Ascending aorta (tissue), 2 donors: Measurements from ENCODE around the gene TSPEAR. TPM values are rescaled to one million over a fixed set of nuclear protein-coding genes. Genes with fewer than 3 reads are reported as not detected.

Source experiments
- DNase-seq, 2 donors: peaks; one replicate each; pipeline ENCODE4 v3.0.0-alpha.2; 2019; ENCODE audit warnings: low spot score in 2 of 2
- H3K27ac ChIP-seq, 2 donors: fragments of 200-600 bp; sonication (generic); one replicate each; pipeline ENCODE4 v1.5.1; 2016 to 2017; ENCODE audit warnings: mild to moderate bottlenecking in 1 of 2
- H3K27me3 ChIP-seq: fragments of 200-600 bp; sonication (generic); one replicate; pipeline ENCODE4 v1.5.1; 2017
- H3K36me3 ChIP-seq, 2 donors: fragments of 200-600 bp; sonication (generic); one replicate each; pipeline ENCODE4 v1.5.1; 2016
- H3K4me1 ChIP-seq, 2 donors: fragments of 200-600 bp; sonication (generic); one replicate each; pipeline ENCODE4 v1.5.1; 2016 to 2017; ENCODE audit warnings: mild to moderate bottlenecking in 1 of 2
- H3K4me3 ChIP-seq, 2 donors: fragments of 200-600 bp; sonication (generic); one replicate each; pipeline ENCODE4 v1.5.1; 2016 to 2017; ENCODE audit warnings: mild to moderate bottlenecking in 1 of 2
- H3K9me3 ChIP-seq, 2 donors: fragments of 200-600 bp; sonication (generic); one replicate each; pipeline ENCODE4 v1.5.1; 2016
- intact Hi-C: fragments of 100-400 bp; cut with DNase I; formaldehyde crosslinking; loops from one replicate; pipeline ENCODE4 v1.15.1; 2023
- total RNA-seq: library from RNA; depleted of rRNA; stranded (reverse); fragments of >200 nt; gene quantifications from one replicate; pipeline ENCODE4 v1.1.0, GENCODE V29; 2016
- TF ChIP-seq, protein P1 (sequence below), 3 experiments: fragments of 200-600 bp in 2 of 3; fragments of 450-650 bp in 1 of 3; sonication (generic) in 2 of 3; IDR thresholded peaks; one replicate each; pipeline ENCODE4 v1.5.1; 2016 to 2019; ENCODE audit warnings: antibody characterized with exemption in 3 of 3, mild to moderate bottlenecking in 1 of 3, moderate library complexity in 1 of 3

The TSPEAR gene
- total RNA-seq, 1 donor from 2014 or later = not detected

DNA sequence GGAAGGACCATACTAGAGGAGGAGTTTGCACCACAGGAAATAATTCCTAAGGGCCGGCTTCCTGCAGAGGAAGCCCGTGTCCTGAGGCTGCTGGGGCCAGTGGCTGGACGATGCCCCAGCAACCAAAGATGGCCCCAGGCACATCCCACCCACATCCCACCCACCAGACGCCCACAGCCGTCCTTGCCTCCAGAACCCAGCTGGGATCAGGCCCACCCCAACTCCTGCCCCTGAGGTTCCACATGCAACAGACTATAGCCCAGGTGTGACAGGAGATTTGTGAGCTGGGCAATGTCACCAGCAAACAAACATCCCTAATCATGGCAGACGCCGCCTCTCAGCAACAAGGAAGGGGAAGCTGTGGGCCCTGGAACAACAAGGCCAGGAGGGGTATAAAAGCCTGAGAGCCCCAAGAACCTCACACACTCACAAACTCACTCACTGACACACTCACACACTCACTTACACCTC is 84.7 kb downstream of the TSPEAR start, which contains the start of gene KRTAP10-9:
Gene KRTAP10-9, plus strand, starts transcription at position 421 of the 471 bp plus-strand sequence. CDS start 79 bp downstream, outside the sequence.
- intact Hi-C loops = no loop called here
- Histone ChIP-seq H3K27me3 (no peaks in the 10 kb centered on the region), H3K36me3 (no peaks in the 10 kb centered on the region), H3K9me3 (peaks cover 0 to 24% of the 10 kb centered on the region in 2 donors), H3K4me3 (no peak within 1 kb of the TSS), H3K4me1 (no peaks in the 10 kb centered on the region), H3K27ac (no peak within 1 kb of the TSS)
- DNase-seq = no peak
- TF ChIP-seq, protein P1, sequence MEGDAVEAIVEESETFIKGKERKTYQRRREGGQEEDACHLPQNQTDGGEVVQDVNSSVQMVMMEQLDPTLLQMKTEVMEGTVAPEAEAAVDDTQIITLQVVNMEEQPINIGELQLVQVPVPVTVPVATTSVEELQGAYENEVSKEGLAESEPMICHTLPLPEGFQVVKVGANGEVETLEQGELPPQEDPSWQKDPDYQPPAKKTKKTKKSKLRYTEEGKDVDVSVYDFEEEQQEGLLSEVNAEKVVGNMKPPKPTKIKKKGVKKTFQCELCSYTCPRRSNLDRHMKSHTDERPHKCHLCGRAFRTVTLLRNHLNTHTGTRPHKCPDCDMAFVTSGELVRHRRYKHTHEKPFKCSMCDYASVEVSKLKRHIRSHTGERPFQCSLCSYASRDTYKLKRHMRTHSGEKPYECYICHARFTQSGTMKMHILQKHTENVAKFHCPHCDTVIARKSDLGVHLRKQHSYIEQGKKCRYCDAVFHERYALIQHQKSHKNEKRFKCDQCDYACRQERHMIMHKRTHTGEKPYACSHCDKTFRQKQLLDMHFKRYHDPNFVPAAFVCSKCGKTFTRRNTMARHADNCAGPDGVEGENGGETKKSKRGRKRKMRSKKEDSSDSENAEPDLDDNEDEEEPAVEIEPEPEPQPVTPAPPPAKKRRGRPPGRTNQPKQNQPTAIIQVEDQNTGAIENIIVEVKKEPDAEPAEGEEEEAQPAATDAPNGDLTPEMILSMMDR (IDR thresholded peaks at IDR 0.05) = no peak

DNA sequence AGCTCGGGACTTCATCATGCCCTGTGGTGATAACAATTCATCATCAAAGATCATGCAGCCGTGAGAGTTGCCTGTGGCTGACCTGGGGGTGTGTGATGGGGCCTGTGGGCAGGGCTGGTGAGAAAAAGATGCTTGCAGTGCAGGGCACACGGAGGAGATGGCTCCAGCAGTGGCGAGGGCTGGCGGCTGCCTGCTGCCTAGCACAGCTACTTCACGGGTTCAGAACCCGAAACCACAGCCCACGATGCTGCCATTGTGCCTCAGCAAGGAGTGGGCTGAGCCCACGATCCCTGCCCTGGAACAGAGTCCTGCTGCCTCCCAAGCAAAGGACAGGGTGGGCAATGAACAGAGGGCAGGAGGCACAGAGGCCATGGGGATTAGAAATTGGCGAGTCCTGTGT is 85.1 kb downstream of the TSPEAR start:
- Histone ChIP-seq H3K27me3 (no peaks in the 10 kb centered on the region), H3K9me3 (peaks cover 0 to 20% of the 10 kb centered on the region in 2 donors), H3K4me1 (no peaks in the 10 kb centered on the region), H3K36me3 (no peaks in the 10 kb centered on the region), H3K27ac (no peak overlapping the region), H3K4me3 (no peak overlapping the region)
- TF ChIP-seq, protein P1 (IDR thresholded peaks at IDR 0.05) = no peak
- intact Hi-C loops = no loop called here
- DNase-seq = no peak

DNA sequence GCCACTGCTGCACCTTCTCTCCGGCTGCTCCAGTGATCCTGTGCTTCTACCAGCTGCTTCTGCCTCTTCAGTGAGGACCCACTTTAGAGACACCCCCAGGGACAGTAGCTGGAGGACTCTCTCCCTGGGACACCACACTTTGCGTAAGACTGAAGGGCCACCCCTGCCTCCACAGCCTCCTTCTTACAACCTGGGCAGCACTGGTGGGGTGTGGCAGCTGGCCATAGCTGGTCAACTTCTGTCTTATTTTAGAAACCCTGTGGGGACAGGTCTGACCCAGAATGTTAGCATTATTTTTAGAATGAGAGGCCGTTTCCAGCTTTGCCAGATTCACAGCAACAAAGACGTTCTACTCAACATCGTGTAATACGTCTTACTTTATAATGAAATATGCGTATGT is 85.6 kb downstream of the TSPEAR start:
- TF ChIP-seq, protein P1 (IDR thresholded peaks at IDR 0.05) = no peak
- no peak for DNase-seq
- no peak overlapping the region for H3K4me3 ChIP-seq
- H3K27me3 ChIP-seq = no peaks in the 10 kb centered on the region
- no peaks in the 10 kb centered on the region for H3K4me1 ChIP-seq
- H3K9me3 ChIP-seq = peaks cover 0 to 15% of the 10 kb centered on the region in 2 donors
- no peaks in the 10 kb centered on the region for H3K36me3 ChIP-seq
- intact Hi-C loops = no loop called here
- no peak overlapping the region for H3K27ac ChIP-seq

DNA sequence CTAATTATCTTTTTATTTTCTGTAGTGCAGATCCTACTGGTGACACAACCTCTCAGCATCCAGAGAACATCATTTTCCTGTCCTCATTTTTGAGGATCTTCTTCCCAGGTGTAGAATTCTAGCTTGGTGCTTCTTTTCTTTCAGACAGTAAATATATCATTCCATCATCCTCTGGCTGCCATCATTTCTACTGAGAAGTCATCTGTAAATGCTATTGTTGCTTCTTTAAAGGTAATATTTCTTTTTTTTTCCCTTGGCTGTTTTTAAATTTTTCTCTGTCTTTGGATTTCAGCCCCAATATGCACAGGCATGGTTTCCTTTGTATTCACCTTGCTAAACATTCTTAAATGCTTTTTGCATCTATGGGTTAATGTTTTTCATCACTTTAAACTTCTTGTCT is 87.8 kb downstream of the TSPEAR start:
- Histone ChIP-seq H3K9me3 (peaks cover 0 to 3% of the 10 kb centered on the region in 2 donors), H3K4me3 (no peak overlapping the region), H3K27ac (no peak overlapping the region), H3K36me3 (no peaks in the 10 kb centered on the region), H3K4me1 (no peaks in the 10 kb centered on the region), H3K27me3 (no peaks in the 10 kb centered on the region)
- intact Hi-C loops = no loop called here
- TF ChIP-seq, protein P1 (IDR thresholded peaks at IDR 0.05) = no peak
- no peak for DNase-seq

DNA sequence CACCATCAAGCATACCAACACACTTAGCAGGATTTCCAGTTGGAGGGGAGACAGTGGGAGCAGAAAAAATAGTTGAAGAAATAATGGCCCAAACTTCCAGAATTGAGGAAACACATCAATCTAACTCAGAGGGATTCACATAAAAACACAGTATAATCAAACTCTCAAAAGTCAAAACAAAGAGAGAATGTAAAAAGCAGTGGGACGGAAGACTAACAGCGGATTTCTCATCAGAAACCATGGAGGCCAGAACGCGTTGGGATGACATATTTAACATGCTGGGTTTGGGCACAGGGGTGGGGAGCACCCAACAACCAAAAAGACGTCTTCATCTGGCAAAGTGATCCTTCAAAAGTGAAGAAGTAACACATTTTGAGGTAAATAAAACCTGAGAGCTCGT is 91.5 kb downstream of the TSPEAR start:
- no peak for DNase-seq
- Histone ChIP-seq H3K27ac (no peak overlapping the region), H3K27me3 (no peaks in the 10 kb centered on the region), H3K4me3 (no peak overlapping the region), H3K4me1 (no peaks in the 10 kb centered on the region), H3K9me3 (peaks cover 0 to 3% of the 10 kb centered on the region in 2 donors), H3K36me3 (no peaks in the 10 kb centered on the region)
- TF ChIP-seq, protein P1 (IDR thresholded peaks at IDR 0.05) = no peak
- intact Hi-C loops = no loop called here

DNA sequence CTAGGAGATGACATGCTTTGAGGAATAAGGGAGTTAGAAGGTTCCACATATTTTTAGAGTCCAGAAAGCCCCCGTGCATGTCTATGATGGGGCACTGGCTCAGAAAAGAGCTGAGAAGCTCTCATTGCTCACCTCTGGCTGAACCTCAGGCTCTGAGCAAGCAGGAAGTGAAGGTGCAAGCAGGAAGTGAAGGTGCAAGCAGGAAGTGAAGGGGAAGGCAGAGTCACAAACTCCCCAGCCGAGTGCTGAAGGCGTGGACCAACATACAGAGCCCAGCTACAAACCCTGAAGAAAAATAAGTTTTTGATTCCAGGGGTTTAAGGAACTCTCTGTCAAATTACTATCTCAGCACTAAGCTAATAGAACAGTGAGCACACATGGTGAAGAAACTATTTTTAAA is 92.5 kb downstream of the TSPEAR start:
- no peaks in the 10 kb centered on the region for H3K27me3 ChIP-seq
- TF ChIP-seq, protein P1 (IDR thresholded peaks at IDR 0.05) = no peak
- H3K27ac ChIP-seq = no peak overlapping the region
- H3K4me1 ChIP-seq = no peaks in the 10 kb centered on the region
- peaks cover 0 to under 1% of the 10 kb centered on the region in 2 donors for H3K9me3 ChIP-seq
- H3K4me3 ChIP-seq = no peak overlapping the region
- no peaks in the 10 kb centered on the region for H3K36me3 ChIP-seq
- DNase-seq = no peak
- intact Hi-C loops = no loop called here
